ENCODE measurements around the gene C1RL.

GRCh38 chr12:7058850-7059395, 50.1 kb downstream of the C1RL start:
- TF ChIP-seq CTCF (IDR thresholded peaks at IDR 0.05) (no peak), POLR2A (IDR thresholded peaks at IDR 0.05) (no peak)
